ENCODE results near the gene EMP3.

EMP3 gene

GRCh38 chr19:48332351-48332661 is 7.0 kb downstream of the EMP3 start:
- H3K4me1 ChIP-seq (ENCODE audit: control insufficient read depth in 1 of 2, insufficient read depth in 2 of 2, low read length in 2 of 2), result peaks cover 15 to 21% of the 10 kb centered on the region in 2 experiments
- H4K91ac ChIP-seq (ENCODE audit: low read depth, low read length), result peak overlapping the region; percentile 40
- H3K9ac ChIP-seq (ENCODE audit: low read length), result no peak overlapping the region
- H2BK12ac ChIP-seq (ENCODE audit: low read length), result no peak overlapping the region
- H2BK120ac ChIP-seq (ENCODE audit: insufficient read depth, low read length, poor library complexity), result peak overlapping the region; percentile 61
- no peak overlapping the region for H2AK5ac ChIP-seq (ENCODE audit: low read length)
- peaks cover 3% of the 10 kb centered on the region for H3K79me2 ChIP-seq (ENCODE audit: control insufficient read depth, insufficient read depth, low read length, poor library complexity)
- H3K27ac ChIP-seq (ENCODE audit: low read depth, low read length), result peak overlapping the region; percentile 81
- H4K8ac ChIP-seq (ENCODE audit: low read depth, low read length), result peak overlapping the region; percentile 59
- H3K18ac ChIP-seq (ENCODE audit: low read length), result peak overlapping the region; percentile 50
- H3K14ac ChIP-seq (ENCODE audit: low read length), result no peak overlapping the region
- no CpG with 5 or more reads among the region's 6 CpGs for WGBS (ENCODE audit: extremely low coverage, insufficient coverage, insufficient read length)
- peaks cover 17% of the 10 kb centered on the region for H3K79me1 ChIP-seq (ENCODE audit: low read length)
- H3K4me3 ChIP-seq (ENCODE audit: low read depth, low read length), result no peak overlapping the region
- no peak overlapping the region for H3K23ac ChIP-seq (ENCODE audit: low read length)
- no peak overlapping the region for H2AFZ ChIP-seq (ENCODE audit: insufficient read depth, low read length, poor library complexity)
- no peak overlapping the region for H3K4ac ChIP-seq (ENCODE audit: low read depth, low read length)
- H3K9me3 ChIP-seq (ENCODE audit: insufficient read depth, low read depth, low read length), result peaks cover 4% of the 10 kb centered on the region
- no peaks in the 10 kb centered on the region for H3K27me3 ChIP-seq (ENCODE audit: insufficient read depth, low read length)
- DNase-seq, result no peak
- H3K36me3 ChIP-seq (ENCODE audit: control insufficient read depth in 1 of 2, insufficient read depth in 2 of 2, low read length in 2 of 2), result no peaks in the 10 kb centered on the region
- peak overlapping the region; percentile 7 for H2BK5ac ChIP-seq (ENCODE audit: low read depth, low read length, poor library complexity)
- H3K4me2 ChIP-seq (ENCODE audit: low read length), result peak overlapping the region; percentile 59
- no peak overlapping the region for H4K12ac ChIP-seq (ENCODE audit: low read depth, low read length)

DNA sequence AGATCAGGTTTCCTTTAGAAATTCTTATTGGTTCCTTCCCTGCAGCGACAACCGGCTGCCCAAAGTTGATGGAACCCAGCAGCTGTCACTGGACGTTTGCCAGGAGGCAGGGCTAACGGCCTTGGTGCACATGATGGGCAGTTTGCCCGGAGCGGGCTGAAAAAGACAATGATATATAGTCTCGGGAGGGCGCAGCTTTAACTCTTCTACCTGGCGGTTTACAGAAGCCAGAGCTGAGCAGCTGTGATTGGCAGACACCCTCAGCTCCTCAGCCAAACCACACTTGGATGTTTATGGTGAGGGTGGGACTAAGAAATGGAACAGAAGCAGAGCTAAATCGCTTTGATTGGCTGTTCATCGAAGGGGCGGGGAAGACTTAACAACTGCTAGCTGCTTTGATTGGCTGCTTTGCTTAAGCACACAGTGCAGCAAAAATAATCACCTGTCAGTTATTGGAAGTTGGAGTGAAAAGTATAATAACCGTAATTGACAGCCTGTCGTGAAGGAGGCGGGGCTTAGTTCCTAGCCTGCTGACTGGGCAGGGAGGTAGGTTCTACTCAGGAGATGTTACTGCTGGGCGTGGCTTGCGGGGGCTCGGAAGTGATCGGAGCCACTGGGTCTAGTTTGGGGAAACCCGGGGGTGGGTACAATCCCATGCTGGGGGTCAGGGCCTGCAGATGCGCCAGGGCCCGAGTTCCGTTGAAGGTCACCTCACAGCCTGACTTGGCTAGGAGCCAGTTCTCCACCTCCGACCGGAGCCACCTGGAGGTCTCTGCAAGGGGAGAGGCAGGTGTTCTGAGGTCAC is 7.5 kb downstream of the EMP3 start:
- peak overlapping the region; percentile 8 for H2AK5ac ChIP-seq (ENCODE audit: low read length)
- no peaks in the 10 kb centered on the region for H3K27me3 ChIP-seq (ENCODE audit: insufficient read depth, low read length)
- H3K79me2 ChIP-seq (ENCODE audit: control insufficient read depth, insufficient read depth, low read length, poor library complexity), result peaks cover 3% of the 10 kb centered on the region
- peaks cover 15 to 21% of the 10 kb centered on the region in 2 experiments for H3K4me1 ChIP-seq (ENCODE audit: control insufficient read depth in 1 of 2, insufficient read depth in 2 of 2, low read length in 2 of 2)
- H4K91ac ChIP-seq (ENCODE audit: low read depth, low read length), result peak overlapping the region; percentile 33
- peak overlapping the region; percentile 0 for H4K12ac ChIP-seq (ENCODE audit: low read depth, low read length)
- no peak overlapping the region for H3K9ac ChIP-seq (ENCODE audit: low read length)
- H3K9me3 ChIP-seq (ENCODE audit: insufficient read depth, low read depth, low read length), result no peaks in the 10 kb centered on the region
- DNase-seq, result peak; percentile 95 to 98
- peak overlapping the region; percentile 7 for H2BK5ac ChIP-seq (ENCODE audit: low read depth, low read length, poor library complexity)
- peak overlapping the region; percentile 41 for H2BK12ac ChIP-seq (ENCODE audit: low read length)
- peak overlapping the region; percentile 21 for H3K14ac ChIP-seq (ENCODE audit: low read length)
- peaks cover 17% of the 10 kb centered on the region for H3K79me1 ChIP-seq (ENCODE audit: low read length)
- H3K4me3 ChIP-seq (ENCODE audit: low read depth, low read length), result peak overlapping the region; percentile 56
- peak overlapping the region; percentile 59 for H4K8ac ChIP-seq (ENCODE audit: low read depth, low read length)
- peak overlapping the region; percentile 45 for H2BK120ac ChIP-seq (ENCODE audit: insufficient read depth, low read length, poor library complexity)
- H3K27ac ChIP-seq (ENCODE audit: low read depth, low read length), result peak overlapping the region; percentile 81
- H3K23ac ChIP-seq (ENCODE audit: low read length), result no peak overlapping the region
- H3K18ac ChIP-seq (ENCODE audit: low read length), result peak overlapping the region; percentile 5
- WGBS (ENCODE audit: extremely low coverage, insufficient coverage, insufficient read length), result no CpG with 5 or more reads among the region's 25 CpGs
- H3K4me2 ChIP-seq (ENCODE audit: low read length), result peak overlapping the region; percentile 66
- peak overlapping the region; percentile 28 for H2AFZ ChIP-seq (ENCODE audit: insufficient read depth, low read length, poor library complexity)
- no peak overlapping the region for H3K4ac ChIP-seq (ENCODE audit: low read depth, low read length)
- H3K36me3 ChIP-seq (ENCODE audit: control insufficient read depth in 1 of 2, insufficient read depth in 2 of 2, low read length in 2 of 2), result peaks cover 0 to 2% of the 10 kb centered on the region in 2 experiments

GRCh38 chr19:48333467-48334384 is 8.4 kb downstream of the EMP3 start:
- Histone ChIP-seq H2BK120ac (ENCODE audit: insufficient read depth, low read length, poor library complexity) (peak overlapping the region; percentile 45), H2BK12ac (ENCODE audit: low read length) (peak overlapping the region; percentile 41), H3K4me3 (ENCODE audit: low read depth, low read length) (peak overlapping the region; percentile 56), H3K79me1 (ENCODE audit: low read length) (peaks cover 17% of the 10 kb centered on the region), H3K4me2 (ENCODE audit: low read length) (peak overlapping the region; percentile 66), H3K4me1 (ENCODE audit: control insufficient read depth in 1 of 2, insufficient read depth in 2 of 2, low read length in 2 of 2) (peaks cover 15 to 21% of the 10 kb centered on the region in 2 experiments), H3K18ac (ENCODE audit: low read length) (peak overlapping the region; percentile 5), H3K9me3 (ENCODE audit: insufficient read depth, low read depth, low read length) (no peaks in the 10 kb centered on the region), H3K14ac (ENCODE audit: low read length) (peak overlapping the region; percentile 83), H3K4ac (ENCODE audit: low read depth, low read length) (no peak overlapping the region), H4K8ac (ENCODE audit: low read depth, low read length) (peak overlapping the region; percentile 84), H3K36me3 (ENCODE audit: control insufficient read depth in 1 of 2, insufficient read depth in 2 of 2, low read length in 2 of 2) (peaks cover 0 to 2% of the 10 kb centered on the region in 2 experiments), H3K27me3 (ENCODE audit: insufficient read depth, low read length) (no peaks in the 10 kb centered on the region), H2AK5ac (ENCODE audit: low read length) (peak overlapping the region; percentile 42), H2BK5ac (ENCODE audit: low read depth, low read length, poor library complexity) (peak overlapping the region; percentile 7), H4K91ac (ENCODE audit: low read depth, low read length) (peak overlapping the region; percentile 64), H3K79me2 (ENCODE audit: control insufficient read depth, insufficient read depth, low read length, poor library complexity) (peaks cover 3% of the 10 kb centered on the region), H3K27ac (ENCODE audit: low read depth, low read length) (peak overlapping the region; percentile 42), H4K12ac (ENCODE audit: low read depth, low read length) (peak overlapping the region; percentile 0), H3K9ac (ENCODE audit: low read length) (peak overlapping the region; percentile 4), H2AFZ (ENCODE audit: insufficient read depth, low read length, poor library complexity) (peak overlapping the region; percentile 32), H3K23ac (ENCODE audit: low read length) (no peak overlapping the region)
- peak; percentile 95 to 96 for DNase-seq
- WGBS (ENCODE audit: extremely low coverage, insufficient coverage, insufficient read length), result no CpG with 5 or more reads among the region's 54 CpGs

GRCh38 chr19:48338253-48338755 is 13.0 kb downstream of the EMP3 start:
- H4K91ac ChIP-seq (ENCODE audit: low read depth, low read length), result no peak overlapping the region
- H2BK5ac ChIP-seq (ENCODE audit: low read depth, low read length, poor library complexity), result no peak overlapping the region
- no peak overlapping the region for H3K4ac ChIP-seq (ENCODE audit: low read depth, low read length)
- H3K27ac ChIP-seq (ENCODE audit: low read depth, low read length), result no peak overlapping the region
- no peak overlapping the region for H3K9ac ChIP-seq (ENCODE audit: low read length)
- H2BK120ac ChIP-seq (ENCODE audit: insufficient read depth, low read length, poor library complexity), result no peak overlapping the region
- peaks cover 0 to 2% of the 10 kb centered on the region in 2 experiments for H3K36me3 ChIP-seq (ENCODE audit: control insufficient read depth in 1 of 2, insufficient read depth in 2 of 2, low read length in 2 of 2)
- H2AK5ac ChIP-seq (ENCODE audit: low read length), result no peak overlapping the region
- H3K4me1 ChIP-seq (ENCODE audit: control insufficient read depth in 1 of 2, insufficient read depth in 2 of 2, low read length in 2 of 2), result peaks cover 4 to 6% of the 10 kb centered on the region in 2 experiments
- H3K79me2 ChIP-seq (ENCODE audit: control insufficient read depth, insufficient read depth, low read length, poor library complexity), result no peaks in the 10 kb centered on the region
- no peak overlapping the region for H3K4me3 ChIP-seq (ENCODE audit: low read depth, low read length)
- H2AFZ ChIP-seq (ENCODE audit: insufficient read depth, low read length, poor library complexity), result no peak overlapping the region
- DNase-seq, result no peak
- no peak overlapping the region for H3K18ac ChIP-seq (ENCODE audit: low read length)
- H3K23ac ChIP-seq (ENCODE audit: low read length), result no peak overlapping the region
- no peak overlapping the region for H2BK12ac ChIP-seq (ENCODE audit: low read length)
- peaks cover 2% of the 10 kb centered on the region for H3K9me3 ChIP-seq (ENCODE audit: insufficient read depth, low read depth, low read length)
- H4K8ac ChIP-seq (ENCODE audit: low read depth, low read length), result no peak overlapping the region
- no peaks in the 10 kb centered on the region for H3K27me3 ChIP-seq (ENCODE audit: insufficient read depth, low read length)
- H3K79me1 ChIP-seq (ENCODE audit: low read length), result peaks cover 7% of the 10 kb centered on the region
- H3K4me2 ChIP-seq (ENCODE audit: low read length), result no peak overlapping the region
- H4K12ac ChIP-seq (ENCODE audit: low read depth, low read length), result no peak overlapping the region
- no CpG with 5 or more reads among the region's 14 CpGs for WGBS (ENCODE audit: extremely low coverage, insufficient coverage, insufficient read length)
- H3K14ac ChIP-seq (ENCODE audit: low read length), result no peak overlapping the region

Measured in trophoblast cell (in vitro differentiated cells and primary cell).